Gastroesophageal sphincter (tissue), 3 donors: ENCODE data around the gene FBLN1.

Experiments
- CTCF ChIP-seq, 4 experiments: fragments of 200-600 bp in 2 of 4; fragments of 450-650 bp in 2 of 4; sonication (generic) in 1 of 4; IDR thresholded peaks; one replicate each; pipeline ENCODE4 v1.5.1; 2017 to 2019; ENCODE audit warnings: antibody characterized with exemption in 4 of 4, mild to moderate bottlenecking in 2 of 4, moderate library complexity in 2 of 4
- POLR2A ChIP-seq, 2 donors: fragments of 450-650 bp; IDR thresholded peaks; one replicate each; pipeline ENCODE4 v1.6.1; 2017; ENCODE audit warnings: antibody characterized with exemption in 2 of 2, mild to moderate bottlenecking in 2 of 2, moderate library complexity in 1 of 2
- POLR2AphosphoS5 ChIP-seq: sonication (generic); formaldehyde crosslinking; IDR thresholded peaks from one replicate; pipeline ENCODE4 v1.6.1; 2017; ENCODE audit warnings: antibody characterized with exemption

- no peak for TF ChIP-seq CTCF (IDR thresholded peaks at IDR 0.05)
- no peak for TF ChIP-seq POLR2A (IDR thresholded peaks at IDR 0.05)
- no peak for TF ChIP-seq POLR2AphosphoS5
These were observed 59.4 kb downstream of the FBLN1 start for GRCh38 chr22:45562102-45562501.
